Retina (tissue), 1 donor: ENCODE data around the gene ASB7.

ENCODE experiments used
- DNase-seq: peaks from one replicate; pipeline ENCODE4 v3.0.0-alpha.2; 2016

ASB7 gene

DNA sequence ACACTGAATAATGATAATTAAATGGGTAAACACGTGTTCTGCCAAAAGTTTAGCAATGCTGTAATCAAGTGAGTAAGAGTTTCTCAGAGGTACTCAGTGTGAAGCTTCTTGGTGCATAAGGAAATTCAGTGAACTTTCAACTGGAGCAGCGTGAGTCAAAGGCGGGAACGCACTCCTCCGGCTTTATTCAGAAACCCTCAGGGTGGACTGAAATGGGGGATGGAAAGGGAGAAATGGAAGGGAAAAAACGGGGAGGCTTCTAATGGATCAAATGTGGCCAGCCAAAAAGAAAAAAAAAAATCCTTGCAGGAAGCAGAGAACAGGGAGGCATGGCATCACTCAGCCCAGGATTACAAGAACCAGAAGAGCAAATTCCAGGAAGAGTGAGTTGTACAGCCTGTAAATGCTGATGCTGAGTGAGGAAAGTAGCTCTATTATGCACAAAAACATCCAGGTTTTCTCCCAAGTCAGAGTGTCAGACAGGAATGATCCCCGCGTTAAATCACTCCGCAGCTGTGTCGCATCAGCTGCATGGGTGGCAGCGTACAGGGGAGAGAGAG lies 85.3 kb downstream of the ASB7 start:
- DNase-seq = no peak

DNA sequence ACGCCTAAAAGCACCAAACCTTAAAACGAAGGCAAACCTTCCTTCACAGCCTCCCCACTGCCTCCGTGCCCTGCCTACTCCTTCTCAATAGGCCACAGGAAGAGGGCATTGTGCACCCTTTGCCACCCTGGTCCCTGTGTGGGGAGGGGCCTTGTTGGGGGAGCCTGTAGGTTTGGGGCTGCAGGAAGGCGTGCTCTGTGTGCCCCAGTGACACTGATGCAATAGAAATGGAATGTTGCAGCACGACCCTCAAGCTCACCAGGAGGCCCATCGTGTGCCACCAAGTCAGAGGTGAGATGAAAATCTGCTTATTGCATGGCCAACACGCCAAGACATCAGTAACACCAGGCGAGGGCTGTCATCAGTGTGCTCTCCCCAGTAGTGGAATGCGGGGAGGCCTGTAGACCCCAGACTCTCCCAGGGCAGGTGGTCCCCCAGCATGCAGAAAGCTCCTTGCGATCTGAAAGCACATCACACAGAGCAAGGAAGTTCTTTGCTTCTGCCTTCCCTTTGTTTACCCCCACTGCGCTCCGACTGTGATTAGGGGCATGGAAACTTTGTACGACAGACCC lies 86.2 kb downstream of the ASB7 start:
- no peak for DNase-seq

- DNase-seq = no peak
Measured at GRCh38 chr15:100689131-100689899, 86.9 kb downstream of the ASB7 start.

GRCh38 chr15:100690032-100690794 lies 87.8 kb downstream of the ASB7 start:
- DNase-seq = no peak

DNA sequence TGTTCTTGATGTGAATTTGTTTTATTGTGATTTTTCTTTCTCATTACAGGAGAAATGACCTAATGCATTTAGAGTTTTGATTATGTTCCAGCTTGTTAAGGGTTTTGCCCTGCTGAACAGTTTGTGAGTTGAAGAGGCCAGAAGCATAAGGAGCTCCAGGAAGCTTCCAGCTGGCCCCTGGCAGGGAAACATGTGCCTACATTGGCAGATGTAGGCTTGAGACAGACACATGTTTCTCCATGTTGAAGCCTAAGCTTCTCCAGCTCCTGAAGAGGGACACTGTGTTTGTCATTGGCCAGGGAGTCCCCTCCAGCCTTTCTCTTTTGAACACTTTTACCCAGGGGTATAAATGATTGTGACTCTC lies 88.4 kb downstream of the ASB7 start:
- DNase-seq = no peak

DNA sequence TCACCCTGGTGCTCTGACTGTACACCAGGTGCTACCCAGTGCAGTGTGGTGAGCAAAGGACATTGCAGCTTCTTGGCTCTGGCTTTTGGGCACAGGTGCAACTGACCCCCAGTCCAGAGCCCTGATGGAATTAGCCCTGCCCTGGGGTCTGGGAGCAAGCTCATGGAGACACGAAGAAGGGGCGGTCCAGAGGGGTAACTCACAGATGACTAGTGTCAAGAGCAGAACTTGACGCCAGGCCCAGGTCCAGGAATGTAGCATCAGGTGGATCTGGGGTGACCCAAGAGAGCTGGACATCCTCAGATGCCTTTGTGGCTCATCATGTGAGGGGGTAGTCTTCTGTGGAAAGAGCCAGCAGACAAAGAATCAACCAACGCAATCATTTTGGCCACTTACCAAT lies 88.9 kb downstream of the ASB7 start:
- DNase-seq = no peak

DNA sequence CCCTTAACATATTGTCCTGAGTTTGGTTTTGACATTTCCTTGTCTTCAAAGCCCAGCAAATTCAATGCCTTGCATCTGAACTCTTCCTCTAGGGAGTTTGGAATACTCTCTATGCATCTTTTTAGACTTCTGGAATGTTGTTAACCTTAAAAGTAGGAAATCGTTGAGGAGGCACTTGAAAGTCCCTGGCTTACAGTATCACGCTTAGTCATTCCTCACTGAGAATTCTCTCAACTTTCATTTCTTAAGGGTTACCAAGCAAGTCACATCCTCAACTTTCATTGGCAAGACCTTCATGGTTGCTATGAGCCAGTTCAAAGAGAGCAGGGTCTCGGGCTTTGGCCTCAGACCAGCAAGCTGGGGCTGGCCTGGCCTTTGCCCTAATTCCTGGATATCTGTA lies 89.9 kb downstream of the ASB7 start:
- no peak for DNase-seq

DNA sequence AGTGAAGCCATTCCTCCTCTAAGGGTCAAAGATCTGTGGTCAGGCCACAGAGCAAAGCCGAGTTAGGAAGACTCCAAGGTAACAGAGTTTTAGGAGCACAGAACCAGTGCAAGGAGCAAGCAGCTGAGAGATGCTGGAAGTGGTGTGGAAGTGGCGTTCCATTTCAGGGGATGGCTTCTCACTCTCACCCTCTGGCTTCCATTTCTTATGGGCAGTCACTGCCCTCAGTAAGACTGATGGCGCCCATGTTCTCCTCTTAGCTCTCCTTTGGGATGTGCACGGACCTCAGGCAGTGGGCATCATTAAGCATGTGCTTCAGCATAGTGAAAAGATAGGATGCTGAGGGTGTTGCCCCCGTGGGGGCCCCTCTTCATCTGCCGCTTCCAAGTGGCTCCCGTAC lies 90.3 kb downstream of the ASB7 start:
- DNase-seq = no peak

DNA sequence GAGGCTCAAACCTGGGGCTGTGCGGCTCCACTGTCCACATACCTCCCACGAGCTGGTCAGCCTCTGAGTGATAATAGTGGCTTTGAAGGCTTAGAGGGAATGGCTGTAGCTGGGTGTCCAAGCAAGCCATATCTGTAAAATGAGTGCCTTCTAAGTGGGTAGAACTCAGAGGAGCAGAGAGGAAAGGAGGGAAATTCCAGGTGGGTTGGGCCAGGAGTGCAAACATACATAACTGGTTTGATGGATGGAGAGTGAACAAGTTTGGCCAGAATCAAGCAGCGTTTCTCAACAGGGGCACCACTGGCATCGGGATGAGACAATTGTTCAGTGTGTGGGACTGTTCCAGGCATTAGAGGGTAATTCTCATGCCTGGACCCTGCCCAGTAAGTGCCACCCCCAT lies 91.1 kb downstream of the ASB7 start:
- DNase-seq = no peak

DNA sequence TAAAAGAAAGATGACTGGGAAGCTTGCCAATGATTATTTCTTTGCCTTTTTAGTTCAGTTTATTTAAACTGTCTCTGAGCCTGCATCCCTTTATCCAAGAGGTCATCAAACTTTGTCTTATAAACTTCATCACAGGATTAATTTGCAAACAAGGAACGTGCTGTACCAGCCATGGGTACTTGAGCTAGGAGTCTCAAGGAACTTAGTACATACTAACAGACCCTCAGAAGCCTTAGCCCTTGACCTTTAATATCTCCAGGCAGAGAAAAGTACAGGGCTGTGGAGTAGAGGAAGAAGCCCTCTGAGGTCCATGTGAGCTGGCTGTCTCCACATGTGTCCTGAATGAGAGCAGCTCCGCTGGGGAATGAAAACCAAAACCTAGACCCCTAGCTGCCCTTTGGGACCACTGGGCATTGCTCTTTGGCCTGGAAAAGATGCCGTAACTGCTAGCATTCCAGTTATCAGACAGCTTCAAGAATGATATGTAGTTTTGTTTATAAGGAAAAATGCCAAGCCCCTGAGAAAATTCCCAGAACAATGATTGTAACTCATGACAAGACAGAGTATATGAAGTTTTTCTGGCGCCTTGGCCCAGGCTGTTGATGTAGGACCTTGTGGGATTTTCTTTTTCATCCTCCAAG lies 92.1 kb downstream of the ASB7 start:
- DNase-seq = no peak

GRCh38 chr15:100695048-100695447 lies 92.7 kb downstream of the ASB7 start:
- no peak for DNase-seq

DNA sequence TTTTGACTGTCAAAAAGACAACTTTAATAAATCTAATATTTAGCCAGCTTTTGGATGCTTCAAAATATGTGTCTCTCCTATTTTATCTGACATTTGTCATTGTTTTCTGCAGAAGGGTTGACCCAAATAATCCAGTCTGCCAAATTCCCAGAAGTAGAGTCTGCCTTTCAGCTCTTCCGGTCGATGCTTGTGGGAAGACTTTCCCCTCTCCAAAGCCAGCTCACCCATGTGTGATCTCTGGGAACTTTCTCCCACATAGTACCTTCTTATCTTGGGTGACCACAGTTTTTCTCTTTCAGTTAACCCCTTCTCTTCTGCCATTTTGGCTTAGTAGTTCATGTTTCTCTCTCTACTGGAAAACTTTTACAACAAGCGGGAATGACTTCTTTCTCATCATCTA lies 94.1 kb downstream of the ASB7 start:
- DNase-seq = no peak
